ENCODE measurements around the gene SMC1B. TPM values are rescaled to one million over a fixed set of nuclear protein-coding genes. Genes with fewer than 3 reads are reported as not detected.
"Not testable (repeated sequence)": the region's sequence is repeated elsewhere in the genome, so short reads cannot be mapped to it uniquely, and the experiment has no call there.

The SMC1B gene
- polyA plus RNA-seq, 2 of the 4 experiments (the other 2 are of a cell fraction) = 0.03 TPM; not detected in 1

GRCh38 chr22:45353786-45354185 is 59.6 kb downstream of the SMC1B start:
- H3K4me3 ChIP-seq = no peak overlapping the region
- 96% methylated on average over 5 of the region's 5 CpGs for WGBS (ENCODE audit: missing lambda C conversion rate)

GRCh38 chr22:45352757-45353156 is 60.6 kb downstream of the SMC1B start:
- FAIRE-seq; H3K9me3 ChIP-seq; POLR2A ChIA-PET; H3K4me2 ChIP-seq; H3K4me3 ChIP-seq; H3K4me1 ChIP-seq; DNase-seq (ENCODE audit: low read depth in 1 of 2, low spot score in 1 of 2); ATAC-seq; H3K27ac ChIP-seq: not testable (repeated sequence)
- 79% methylated on average over 4 of the region's 5 CpGs for WGBS (ENCODE audit: missing lambda C conversion rate)
- CTCF ChIA-PET = interaction anchor here (0.7 kb wide), 1 partner anchor 9 kb away, joined by 3 read pairs; no protein-coding TSS in a partner anchor

More at GRCh38 chr22:45353786-45354185, 59.6 kb downstream of the SMC1B start:
- Histone ChIP-seq H3K9me3 (no peaks in the 10 kb centered on the region), H3K4me1 (no peaks in the 10 kb centered on the region), H3K27ac (no peak overlapping the region), H3K4me2 (no peak overlapping the region)
- no peak for ATAC-seq
- CTCF ChIA-PET = no interaction called here
- no peak for TF ChIP-seq CHD4 (IDR thresholded peaks at IDR 0.05; ENCODE audit: borderline replicate concordance)
- no peak for TF ChIP-seq NR3C1 (IDR thresholded peaks at IDR 0.05)
- no peak for TF ChIP-seq MYC (IDR thresholded peaks at IDR 0.05; ENCODE audit: borderline replicate concordance, low read length)
- TF ChIP-seq ATOH8 (CRISPR knock-in tag; IDR thresholded peaks at IDR 0.05; ENCODE audit: low read depth) = no peak
- no peak for TF ChIP-seq POLR2AphosphoS2 (conservative IDR thresholded peaks at IDR 0.05; ENCODE audit: low read length)
- TF ChIP-seq NFE2L2 (conservative IDR thresholded peaks at IDR 0.05; ENCODE audit: low read length) = no peak
- TF ChIP-seq HOXA7 (CRISPR knock-in tag; IDR thresholded peaks at IDR 0.05) = no peak
- TF ChIP-seq SMC3 (IDR thresholded peaks at IDR 0.05) = no peak
- TF ChIP-seq HMGXB4 (CRISPR knock-in tag; IDR thresholded peaks at IDR 0.05; ENCODE audit: borderline replicate concordance) = no peak
- no peak for TF ChIP-seq MAFK (IDR thresholded peaks at IDR 0.05; ENCODE audit: partially characterized antibody)
- no peak for TF ChIP-seq ZNF302 (CRISPR knock-in tag; IDR thresholded peaks at IDR 0.05)
- no peak for TF ChIP-seq HOXB13 (CRISPR knock-in tag; IDR thresholded peaks at IDR 0.05; ENCODE audit: low read depth)
- no peak for TF ChIP-seq CEBPB (IDR thresholded peaks at IDR 0.05)
- no peak for TF ChIP-seq JUNB (IDR thresholded peaks at IDR 0.05)
- TF ChIP-seq PHF8 (IDR thresholded peaks at IDR 0.05; ENCODE audit: borderline replicate concordance, low read depth) = no peak
- no peak for TF ChIP-seq KDM1A (IDR thresholded peaks at IDR 0.05; ENCODE audit: low read depth)
- no peak for TF ChIP-seq BHLHE40 (IDR thresholded peaks at IDR 0.05; ENCODE audit: low read depth, low read length)
- TF ChIP-seq RAD21 (conservative IDR thresholded peaks at IDR 0.05 in 1 of 2, IDR thresholded peaks at IDR 0.05 in 1 of 2) = no peak
- no peak for TF ChIP-seq BCL3 (IDR thresholded peaks at IDR 0.05)
- no peak for TF ChIP-seq CBX2 (IDR thresholded peaks at IDR 0.05; ENCODE audit: borderline replicate concordance, low read depth)
- POLR2A ChIA-PET = no interaction called here
- DNase-seq (ENCODE audit: low read depth in 1 of 2, low spot score in 1 of 2) = no peak
- no peak for FAIRE-seq

GRCh38 chr22:45351956-45352355 is 61.4 kb downstream of the SMC1B start:
- ChIA-PET CTCF (no interaction called here), POLR2A (no interaction called here)
- H3K4me3 ChIP-seq = no peak overlapping the region
- no peak overlapping the region for H3K4me2 ChIP-seq
- ATAC-seq = no peak
- 89% methylated on average over 1 of the region's 1 CpG for WGBS (ENCODE audit: missing lambda C conversion rate)
- no peaks in the 10 kb centered on the region for H3K9me3 ChIP-seq
- no peak for DNase-seq (ENCODE audit: low read depth in 1 of 2, low spot score in 1 of 2)
- no peak for FAIRE-seq
- H3K4me1 ChIP-seq = no peaks in the 10 kb centered on the region
- H3K27ac ChIP-seq = no peak overlapping the region
- TF ChIP-seq RCOR1 (IDR thresholded peaks at IDR 0.05; ENCODE audit: low read depth, low read length) (no peak), ZC3H11A (IDR thresholded peaks at IDR 0.05) (no peak), CEBPB (IDR thresholded peaks at IDR 0.05) (no peak), FOSL2 (IDR thresholded peaks at IDR 0.05) (no peak), FOSL2 (CRISPR knock-in tag; IDR thresholded peaks at IDR 0.05) (no peak), REST (IDR thresholded peaks at IDR 0.05) (no peak), KDM5A (IDR thresholded peaks at IDR 0.05) (no peak), EHMT2 (IDR thresholded peaks at IDR 0.05; ENCODE audit: low read depth) (no peak), POLR2A (IDR thresholded peaks at IDR 0.05; ENCODE audit: low read length) (no peak), ELK1 (IDR thresholded peaks at IDR 0.05; ENCODE audit: low read depth, low read length) (no peak)

All from A549 (cell line).